RPMI8226 (cell line): ENCODE measurements around the gene ASPN.

Source experiments
- DNase-seq: peaks from one replicate; pipeline ENCODE4 v3.0.0-alpha.2; 2015

The ASPN gene

GRCh38 chr9:92503156-92503555 is 20.9 kb upstream of the ASPN start:
- no peak for DNase-seq

DNA sequence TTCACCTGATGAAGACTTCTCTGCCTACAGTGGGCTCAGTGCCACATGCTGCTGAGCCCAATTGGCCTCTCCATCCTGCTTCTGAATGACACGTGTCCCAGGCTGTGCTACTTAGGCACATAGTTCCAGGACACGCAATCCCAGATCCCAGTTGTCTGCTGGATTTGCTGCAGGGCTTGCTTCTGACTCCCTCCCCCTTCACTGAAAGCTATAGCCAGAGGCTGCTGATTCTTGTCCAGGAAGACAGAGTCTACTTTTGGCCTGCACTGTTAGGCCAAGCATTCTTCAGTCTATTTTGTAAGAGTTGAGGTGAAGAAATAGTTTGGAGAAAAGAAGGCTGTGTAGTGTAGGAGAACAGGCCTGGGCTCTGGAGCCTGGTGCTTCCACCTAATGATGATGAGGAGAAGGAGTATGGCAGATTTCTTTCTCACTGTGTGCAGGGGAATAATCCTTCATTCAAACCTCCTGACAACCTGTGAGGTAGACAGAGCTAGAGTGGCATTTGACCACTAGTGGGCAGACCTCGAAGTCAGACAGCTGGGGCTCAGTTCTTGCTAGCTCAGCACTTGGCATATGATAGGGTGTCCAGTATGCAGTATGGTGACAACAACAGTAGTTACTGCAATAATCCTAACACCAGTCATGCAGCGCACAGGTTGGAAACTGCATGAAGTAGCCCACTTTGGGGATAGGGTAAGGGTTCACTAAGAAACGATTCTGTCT is 19.5 kb upstream of the ASPN start:
- peak; percentile 40 for DNase-seq

DNA sequence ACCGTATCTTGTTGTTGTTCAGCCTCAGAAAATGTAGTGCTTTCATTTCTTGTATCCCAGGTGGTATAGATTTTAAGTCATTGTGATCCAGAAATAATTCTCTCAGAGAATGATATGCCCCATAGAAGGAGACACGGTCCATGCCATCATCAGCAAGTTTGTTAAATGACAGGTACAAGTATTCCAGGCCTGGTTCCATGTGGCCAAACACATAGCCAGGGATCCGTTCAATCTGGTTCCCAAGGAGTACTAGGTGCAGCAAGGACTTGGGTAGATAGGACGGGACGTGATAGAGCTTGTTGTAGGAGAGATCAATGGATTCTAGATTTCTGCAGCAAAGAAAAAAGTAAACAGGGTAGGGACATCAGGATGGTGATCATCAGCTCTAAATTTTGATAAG is 18.4 kb upstream of the ASPN start:
- no peak for DNase-seq

- no peak for DNase-seq
Observed at GRCh38 chr9:92499701-92500100, 17.4 kb upstream of the ASPN start.

DNA sequence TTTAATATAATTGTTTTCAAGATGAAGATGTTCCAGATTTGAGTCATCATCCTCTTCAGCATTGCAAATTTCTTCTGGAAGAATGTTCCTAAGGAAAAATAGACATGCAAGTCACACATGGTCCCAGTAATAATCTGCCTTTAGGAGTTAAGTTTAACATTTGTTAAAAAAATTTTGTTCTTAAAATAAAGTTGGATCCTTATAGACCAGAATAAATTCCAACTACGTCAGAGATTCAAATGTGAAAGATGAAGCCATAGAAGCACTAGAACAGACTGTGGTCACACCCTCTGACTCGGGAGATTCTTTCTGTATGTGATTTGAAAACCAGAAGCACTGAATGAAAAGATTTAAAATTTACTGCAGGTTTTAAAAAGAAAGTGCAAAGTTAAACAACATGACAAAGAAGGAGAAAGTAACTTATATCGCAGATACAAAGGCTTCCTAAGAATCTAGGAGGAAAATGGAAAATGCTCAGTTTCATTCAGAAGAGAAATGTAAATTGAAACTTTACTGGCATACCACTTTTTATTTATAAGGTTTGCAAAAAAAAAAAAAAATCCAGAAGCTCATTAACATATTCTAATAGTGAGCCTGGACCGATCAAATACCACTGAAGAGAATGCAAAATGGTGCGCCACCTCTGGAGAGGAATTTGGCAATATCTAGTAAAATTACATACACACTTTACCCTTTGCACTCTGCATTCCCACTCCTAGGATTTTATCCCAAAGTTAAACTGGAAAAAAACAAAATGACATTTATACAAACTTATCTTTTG is 14.3 kb upstream of the ASPN start:
- no peak for DNase-seq

DNA sequence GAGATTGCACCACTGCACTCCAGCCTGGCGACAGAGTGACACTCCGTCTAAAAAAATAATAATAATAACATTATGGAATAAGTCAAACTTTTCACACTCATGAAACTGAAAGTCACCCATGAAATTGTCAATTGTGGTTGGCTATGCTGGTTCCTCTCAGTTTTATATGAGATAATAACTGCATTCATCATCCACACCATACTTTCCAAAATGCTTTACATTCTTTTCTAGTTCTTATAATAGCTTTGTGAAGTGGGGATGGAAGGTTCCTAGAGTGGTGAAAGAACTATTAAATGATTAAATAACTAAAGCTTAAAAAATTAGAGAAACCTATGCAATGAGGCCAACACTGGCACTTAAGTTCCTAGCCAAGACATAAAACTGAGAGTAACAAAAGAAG is 12.6 kb upstream of the ASPN start:
- DNase-seq = no peak

DNA sequence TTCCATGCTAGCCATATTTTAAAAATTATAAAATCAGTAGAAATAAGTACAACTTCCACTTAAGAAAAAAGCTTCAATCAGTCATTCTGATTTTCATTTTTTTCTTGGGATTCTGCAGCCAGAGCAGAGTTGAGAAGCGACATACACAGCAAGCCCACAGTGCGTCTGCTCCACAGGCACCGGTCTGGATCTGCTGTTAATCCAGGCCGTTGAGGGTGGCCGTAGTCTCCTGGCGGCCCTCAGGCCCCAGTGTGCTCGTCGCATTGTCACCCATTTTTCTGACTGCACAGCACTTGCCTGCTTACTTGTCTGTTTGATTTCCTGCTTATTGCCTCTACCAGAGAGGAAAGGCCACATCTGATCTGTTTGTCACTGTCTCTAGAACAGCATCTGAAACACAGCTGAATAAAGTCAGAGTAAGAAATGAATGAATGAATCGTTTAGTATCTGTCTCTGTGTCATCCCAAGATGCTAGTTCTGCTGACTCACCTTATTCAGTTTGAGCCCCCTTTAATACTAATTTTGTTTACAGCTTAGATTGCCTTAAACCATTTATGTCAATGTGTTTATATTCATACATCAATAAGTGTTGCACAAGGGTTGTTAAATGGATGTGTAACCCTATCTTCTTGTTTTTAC is 11.6 kb upstream of the ASPN start:
- no peak for DNase-seq

- DNase-seq = no peak
Observed at GRCh38 chr9:92492781-92493401, 10.6 kb upstream of the ASPN start.

GRCh38 chr9:92488681-92489550 is 6.6 kb upstream of the ASPN start:
- no peak for DNase-seq

DNA sequence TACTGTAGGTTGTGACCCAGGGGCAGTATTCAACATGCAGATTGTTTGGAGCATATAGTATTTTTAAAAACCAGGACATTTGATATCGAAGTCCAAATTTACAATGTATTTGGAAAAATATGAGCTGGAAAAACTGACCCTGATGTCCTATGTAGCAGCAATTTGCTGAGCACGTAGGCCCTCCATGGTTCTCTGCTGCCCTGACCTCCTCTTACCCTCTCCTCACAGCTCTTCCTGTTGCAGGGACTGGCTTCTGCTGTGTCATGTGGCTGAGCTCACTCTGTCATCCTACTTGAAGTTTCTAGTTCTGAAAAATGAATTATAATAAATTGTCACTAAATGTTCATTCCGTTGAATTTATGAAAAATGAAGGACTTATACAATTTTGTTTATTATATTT is 4.1 kb upstream of the ASPN start:
- no peak for DNase-seq

DNA sequence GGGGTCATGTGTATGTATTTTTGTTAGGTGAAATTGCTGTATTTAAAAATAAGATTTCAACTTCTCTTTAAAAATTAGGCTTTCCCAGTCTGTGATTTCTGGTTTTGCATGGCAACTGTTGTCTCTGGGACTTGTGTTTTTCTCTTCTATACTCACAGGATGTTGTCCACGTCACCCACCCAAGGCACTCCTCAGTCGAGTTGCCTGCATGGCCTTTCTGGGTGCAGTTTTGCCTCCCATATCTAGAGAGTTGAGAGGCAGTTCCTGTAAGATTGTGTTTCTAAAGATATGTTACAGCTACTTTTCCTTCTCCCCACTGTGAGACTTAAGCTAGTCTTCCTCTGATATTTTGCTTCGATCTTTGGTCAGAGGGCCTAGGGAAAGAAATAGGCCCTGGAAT is 2.3 kb upstream of the ASPN start:
- DNase-seq = no peak

GRCh38 chr9:92483627-92484545 is 1.6 kb upstream of the ASPN start:
- DNase-seq = no peak

- no peak for DNase-seq
Observed at GRCh38 chr9:92482805-92483204, 499 bp upstream of the ASPN start.

GRCh38 chr9:92480986-92481633 is 1.2 kb downstream of the ASPN start:
- DNase-seq = no peak

GRCh38 chr9:92480291-92480771 is 2.0 kb downstream of the ASPN start:
- no peak for DNase-seq

- DNase-seq = no peak
Observed at GRCh38 chr9:92479346-92479745, 3.0 kb downstream of the ASPN start.

- no peak for DNase-seq
Observed at GRCh38 chr9:92478783-92479182, 3.5 kb downstream of the ASPN start.

DNA sequence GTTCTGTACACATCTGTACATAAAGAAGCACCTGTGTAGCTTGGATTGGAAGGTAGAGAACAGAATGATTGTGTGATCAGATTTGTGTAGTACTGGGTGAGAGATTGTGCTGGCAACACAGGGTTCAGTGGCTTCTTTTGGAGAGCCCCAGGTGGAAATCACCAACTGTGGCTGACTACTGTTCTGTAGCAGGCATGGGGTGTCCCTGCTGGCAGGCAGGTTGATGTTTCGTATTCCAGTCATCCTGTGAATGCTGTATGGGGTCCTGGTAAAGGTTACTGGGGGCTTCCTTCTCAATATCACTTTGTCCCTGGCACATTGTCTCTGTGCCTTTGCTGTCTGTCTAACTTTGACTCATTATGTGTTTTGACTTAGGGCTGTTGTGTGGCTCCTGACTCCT is 5.3 kb downstream of the ASPN start:
- no peak for DNase-seq

GRCh38 chr9:92474587-92474986 is 7.7 kb downstream of the ASPN start:
- no peak for DNase-seq

DNA sequence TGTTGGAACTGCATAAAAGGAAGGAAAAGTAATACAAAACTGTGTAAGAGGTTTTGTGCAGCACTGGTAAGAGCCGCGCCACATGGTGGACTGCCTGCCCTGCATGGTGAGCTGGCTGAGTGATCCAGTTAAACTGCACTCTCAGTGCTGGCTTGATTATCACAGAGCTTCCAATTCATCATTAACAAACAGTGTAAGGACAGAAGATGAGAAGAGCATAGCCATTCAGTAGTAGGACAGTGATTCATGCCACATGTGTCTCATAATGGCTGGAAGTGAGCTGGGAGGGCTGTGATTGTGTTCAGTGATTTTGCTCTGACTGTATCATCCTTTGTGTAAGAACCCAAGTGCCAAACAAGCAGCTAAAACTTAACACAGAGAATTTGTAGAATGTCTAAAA is 14.1 kb downstream of the ASPN start:
- DNase-seq = no peak

DNA sequence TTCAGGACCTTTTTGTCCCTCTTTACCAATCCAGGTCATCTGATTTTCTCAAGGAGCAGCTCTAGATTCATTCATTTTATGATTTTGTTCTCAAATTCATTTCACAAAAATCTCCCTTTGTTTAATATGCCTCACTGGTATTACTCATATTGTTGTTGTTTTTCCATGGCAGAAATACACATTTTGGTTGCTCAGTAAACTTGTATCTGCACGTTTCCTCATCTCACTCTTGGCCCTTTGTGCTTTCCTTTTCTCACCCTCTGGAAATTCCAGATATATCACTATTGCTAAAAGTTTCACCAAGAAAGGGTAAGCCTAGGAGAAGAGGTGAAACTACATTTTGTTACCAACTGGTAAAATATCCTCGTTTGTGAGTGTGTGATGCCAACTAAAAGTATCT is 14.8 kb downstream of the ASPN start:
- no peak for DNase-seq
